ENCODE results near the gene PHF3.
"Not testable (repeated sequence)": the region's sequence is repeated elsewhere in the genome, so short reads cannot be mapped to it uniquely, and the experiment has no call there.

PHF3 gene

DNA sequence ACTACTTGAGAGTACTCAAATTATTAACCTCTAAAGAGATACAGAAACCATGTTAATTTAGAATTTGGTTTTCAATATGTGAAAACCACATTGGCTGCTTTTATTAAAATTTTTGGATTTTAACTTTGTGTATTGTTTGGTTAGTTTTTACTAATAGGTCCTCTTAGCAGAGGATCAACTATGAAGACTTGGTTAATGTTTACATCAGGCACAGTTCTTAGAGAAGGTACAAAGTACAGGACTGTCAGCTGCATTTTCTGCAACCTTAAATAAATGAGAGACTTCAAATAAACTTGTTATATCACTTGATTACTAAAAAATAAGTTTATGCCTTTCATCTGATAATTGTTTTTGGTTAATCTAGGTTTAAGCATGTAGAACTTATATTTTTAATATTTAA is 89.1 kb downstream of the PHF3 start:
- Histone ChIP-seq H3K9me3 (no peaks in the 10 kb centered on the region), H3K4me3 (ENCODE audit: low read depth in 1 of 2, low read length in 1 of 2) (no peak overlapping the region), H3K27ac (no peak overlapping the region), H3K27me3 (no peaks in the 10 kb centered on the region), H3K36me3 (no peaks in the 10 kb centered on the region), H3K4me1 (ENCODE audit: control insufficient read depth in 1 of 2, insufficient read depth in 1 of 2, low read depth in 1 of 2, low read length in 1 of 2) (no peaks in the 10 kb centered on the region)
- no peak for TF ChIP-seq CTCF (IDR thresholded peaks at IDR 0.05)

DNA sequence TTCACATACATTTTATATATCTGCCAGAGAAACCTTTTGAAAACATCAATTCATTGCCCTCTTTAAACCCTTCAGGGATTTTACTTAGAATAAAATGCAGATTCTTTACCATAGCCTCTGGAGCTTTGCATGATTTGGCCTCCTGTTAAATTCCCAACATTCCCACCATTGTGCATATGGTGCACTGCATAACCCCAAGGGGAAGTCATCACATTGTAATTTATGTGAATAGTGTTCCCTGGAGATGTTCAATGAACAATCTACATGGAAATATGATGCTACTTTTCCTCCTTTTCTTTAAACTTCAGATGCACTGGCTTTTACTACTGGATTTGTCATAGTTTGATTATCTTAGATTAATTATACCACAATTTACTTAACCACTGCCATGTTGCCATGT is 94.7 kb downstream of the PHF3 start:
- Histone ChIP-seq H3K9me3 (no peaks in the 10 kb centered on the region), H3K36me3 (no peaks in the 10 kb centered on the region), H3K27me3 (no peaks in the 10 kb centered on the region), H3K4me3 (ENCODE audit: low read depth in 1 of 2, low read length in 1 of 2) (no peak overlapping the region), H3K4me1 (ENCODE audit: control insufficient read depth in 1 of 2, insufficient read depth in 1 of 2, low read depth in 1 of 2, low read length in 1 of 2) (no peaks in the 10 kb centered on the region), H3K27ac (no peak overlapping the region)
- TF ChIP-seq CTCF (IDR thresholded peaks at IDR 0.05) = no peak

- no peak for TF ChIP-seq CTCF (IDR thresholded peaks at IDR 0.05)
- H3K4me3 ChIP-seq (ENCODE audit: low read depth in 1 of 2, low read length in 1 of 2) = no peak overlapping the region
- H3K27ac ChIP-seq = no peak overlapping the region
Measured at GRCh38 chr6:63731930-63732329, 96.3 kb downstream of the PHF3 start.

GRCh38 chr6:63732336-63732735 is 96.7 kb downstream of the PHF3 start:
- Histone ChIP-seq H3K9me3 (no peaks in the 10 kb centered on the region), H3K4me1 (ENCODE audit: control insufficient read depth in 1 of 2, insufficient read depth in 1 of 2, low read depth in 1 of 2, low read length in 1 of 2) (no peaks in the 10 kb centered on the region), H3K27me3 (no peaks in the 10 kb centered on the region), H3K4me3 (ENCODE audit: low read depth in 1 of 2, low read length in 1 of 2) (no peak overlapping the region), H3K27ac (no peak overlapping the region), H3K36me3 (no peaks in the 10 kb centered on the region)
- TF ChIP-seq CTCF (IDR thresholded peaks at IDR 0.05) = no peak

More at GRCh38 chr6:63731930-63732329, 96.3 kb downstream of the PHF3 start:
- no peaks in the 10 kb centered on the region for H3K27me3 ChIP-seq
- no peaks in the 10 kb centered on the region for H3K4me1 ChIP-seq (ENCODE audit: control insufficient read depth in 1 of 2, insufficient read depth in 1 of 2, low read depth in 1 of 2, low read length in 1 of 2)
- H3K9me3 ChIP-seq = no peaks in the 10 kb centered on the region
- no peaks in the 10 kb centered on the region for H3K36me3 ChIP-seq

DNA sequence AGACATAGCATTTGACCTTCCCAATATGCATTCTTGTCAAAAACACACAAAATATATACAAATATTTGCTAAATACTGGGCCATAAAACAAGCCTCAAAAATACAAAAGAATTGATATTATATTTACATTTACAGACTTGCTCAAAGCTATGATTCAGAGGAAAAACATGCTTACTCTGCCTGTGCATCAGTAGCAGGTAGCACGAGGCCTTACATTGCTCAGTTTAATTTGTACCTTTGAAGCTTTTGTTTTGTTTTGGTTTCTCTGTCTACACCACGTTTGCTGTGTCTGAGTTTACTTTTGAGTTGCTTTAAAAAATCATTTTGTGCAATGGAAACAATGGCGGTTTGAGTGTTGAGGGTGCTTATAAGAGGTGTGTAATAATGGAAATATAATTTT is 99.3 kb downstream of the PHF3 start:
- H3K4me3 ChIP-seq (ENCODE audit: low read depth in 1 of 2, low read length in 1 of 2) = no peak overlapping the region
- no peaks in the 10 kb centered on the region for H3K27me3 ChIP-seq
- no peak overlapping the region for H3K27ac ChIP-seq
- TF ChIP-seq CTCF (IDR thresholded peaks at IDR 0.05) = no peak
- H3K9me3 ChIP-seq = no peaks in the 10 kb centered on the region
- H3K36me3 ChIP-seq = no peaks in the 10 kb centered on the region
- no peaks in the 10 kb centered on the region for H3K4me1 ChIP-seq (ENCODE audit: control insufficient read depth in 1 of 2, insufficient read depth in 1 of 2, low read depth in 1 of 2, low read length in 1 of 2)

- H3K27ac ChIP-seq; H3K4me1 ChIP-seq (ENCODE audit: control insufficient read depth in 1 of 2, insufficient read depth in 1 of 2, low read depth in 1 of 2, low read length in 1 of 2); H3K27me3 ChIP-seq; H3K9me3 ChIP-seq; H3K4me3 ChIP-seq (ENCODE audit: low read depth in 1 of 2, low read length in 1 of 2); H3K36me3 ChIP-seq: not testable (repeated sequence)
Measured at GRCh38 chr6:63738190-63738589, 102.6 kb downstream of the PHF3 start.
